Sciatic nerve (tissue), 2 donors: Measurements from ENCODE around the gene RNF144A. TPM values are rescaled to one million over a fixed set of nuclear protein-coding genes. Genes with fewer than 3 reads are reported as not detected.
"Not testable (repeated sequence)": the region's sequence is repeated elsewhere in the genome, so short reads cannot be mapped to it uniquely, and the experiment has no call there.

ENCODE experiments used
- ATAC-seq: fragments of 200-7000 bp; cut with Tn5 transposase; one replicate; pipeline ENCODE4 v1.9.1; 2020; ENCODE audit warnings: mild to moderate bottlenecking, moderate library complexity
- DNase-seq: peaks from one replicate; pipeline ENCODE4 v3.0.0-alpha.2; 2020; ENCODE audit warnings: low spot score
- intact Hi-C: fragments of 100-400 bp; cut with DNase I; formaldehyde crosslinking; loops from one replicate; pipeline ENCODE4 v1.14.2; 2022
- total RNA-seq: library from RNA; stranded (reverse); fragmentation: NEBNext Ultra II Directional; extraction: Animal tissue kit (Norgen Biotek cat#: 25700); gene quantifications from one replicate; pipeline ENCODE4 v1.2.1, GENCODE V29; 2021
- donor health status: DM: no; HTN: no; CAD: no.
- donor health status: DM: no; HTN: no; CAD: no.

Gene RNF144A
- total RNA-seq, 1 donor from 2014 or later: 42.5 TPM

GRCh38 chr2:6924101-6924923 is 7.1 kb downstream of the RNF144A start:
- no peak for DNase-seq
- intact Hi-C loops: loop anchor here (10.0 kb wide), 1 partner anchor 110 kb away; no protein-coding TSS in a partner anchor
- no peak for ATAC-seq

- intact Hi-C loops: loop anchor here (10.0 kb wide), 1 partner anchor 110 kb away; no protein-coding TSS in a partner anchor
- ATAC-seq: peak; percentile 22
Observed at GRCh38 chr2:6924924-6925409, 7.8 kb downstream of the RNF144A start.

GRCh38 chr2:6926071-6926732 is 9.0 kb downstream of the RNF144A start:
- DNase-seq: no peak
- ATAC-seq: no peak
- intact Hi-C loops: loop anchor here (10.0 kb wide), 1 partner anchor 109 kb away; no protein-coding TSS in a partner anchor

More at GRCh38 chr2:6924924-6925409, 7.8 kb downstream of the RNF144A start:
- no peak for DNase-seq

GRCh38 chr2:6927186-6927585 is 10.0 kb downstream of the RNF144A start:
- intact Hi-C loops: loop anchor here (10.0 kb wide), 1 partner anchor 108 kb away; no protein-coding TSS in a partner anchor
- DNase-seq (no peak), ATAC-seq (no peak)

GRCh38 chr2:6927753-6928152 is 10.5 kb downstream of the RNF144A start:
- intact Hi-C loops: loop anchor here (10.0 kb wide), 1 partner anchor 107 kb away; no protein-coding TSS in a partner anchor
- DNase-seq (no peak), ATAC-seq (no peak)

GRCh38 chr2:6928452-6928851 is 11.2 kb downstream of the RNF144A start:
- DNase-seq (no peak), ATAC-seq (no peak)
- intact Hi-C loops: loop anchor here (10.0 kb wide), 1 partner anchor 106 kb away; no protein-coding TSS in a partner anchor

GRCh38 chr2:6929196-6929819 is 12.1 kb downstream of the RNF144A start:
- intact Hi-C loops: loop anchor here (10.0 kb wide), 1 partner anchor 105 kb away; no protein-coding TSS in a partner anchor
- DNase-seq (no peak), ATAC-seq (no peak)

GRCh38 chr2:6930923-6931647 is 13.9 kb downstream of the RNF144A start:
- DNase-seq: no peak
- ATAC-seq: no peak
- intact Hi-C loops: no loop called here

- no peak for ATAC-seq
- DNase-seq: no peak
- intact Hi-C loops: no loop called here
Observed at GRCh38 chr2:6931753-6932152, 14.5 kb downstream of the RNF144A start.

- intact Hi-C loops: no loop called here
- no peak for ATAC-seq
Observed at GRCh38 chr2:6932206-6932605, 15.0 kb downstream of the RNF144A start.

GRCh38 chr2:6932828-6933227 is 15.6 kb downstream of the RNF144A start:
- no peak for ATAC-seq
- DNase-seq: no peak
- intact Hi-C loops: no loop called here

More at GRCh38 chr2:6932206-6932605, 15.0 kb downstream of the RNF144A start:
- no peak for DNase-seq

GRCh38 chr2:6933911-6934310 is 16.7 kb downstream of the RNF144A start:
- no peak for ATAC-seq
- intact Hi-C loops: no loop called here
- no peak for DNase-seq

GRCh38 chr2:6934345-6934744 is 17.1 kb downstream of the RNF144A start:
- intact Hi-C loops: no loop called here
- ATAC-seq: no peak

GRCh38 chr2:6934758-6935651 is 17.8 kb downstream of the RNF144A start:
- intact Hi-C loops: no loop called here

More at GRCh38 chr2:6934345-6934744, 17.1 kb downstream of the RNF144A start:
- DNase-seq: no peak

GRCh38 chr2:6935652-6936020 is 18.4 kb downstream of the RNF144A start:
- ATAC-seq, DNase-seq, intact Hi-C loops: not testable (repeated sequence)

More at GRCh38 chr2:6934758-6935651, 17.8 kb downstream of the RNF144A start:
- no peak for ATAC-seq
- no peak for DNase-seq

- DNase-seq: no peak
- intact Hi-C loops: no loop called here
- no peak for ATAC-seq
Observed at GRCh38 chr2:6937157-6937556, 19.9 kb downstream of the RNF144A start.

- intact Hi-C loops: no loop called here
- no peak for DNase-seq
- ATAC-seq: no peak
Observed at GRCh38 chr2:6937582-6937981, 20.4 kb downstream of the RNF144A start.

GRCh38 chr2:6939071-6939470 is 21.9 kb downstream of the RNF144A start:
- intact Hi-C loops: no loop called here
- DNase-seq (no peak), ATAC-seq (no peak)
